GM12874 (cell line): ENCODE measurements around the gene ADGRG3.

Experiments used
- CTCF ChIP-seq: IDR thresholded peaks from 2 replicates; pipeline ENCODE4 v1.5.1; 2011; ENCODE audit warnings: low read depth, mild to moderate bottlenecking, control low read depth, low read length, moderate library complexity; ENCODE audit not compliant: insufficient read depth

ADGRG3 gene

GRCh38 chr16:57634171-57634570 lies 33.9 kb upstream of the ADGRG3 start:
- no peak for TF ChIP-seq CTCF

- TF ChIP-seq CTCF: no peak
Measured at GRCh38 chr16:57635266-57636097, 32.6 kb upstream of the ADGRG3 start.

GRCh38 chr16:57636184-57636583 lies 31.9 kb upstream of the ADGRG3 start:
- TF ChIP-seq CTCF: no peak

- no peak for TF ChIP-seq CTCF
Measured at GRCh38 chr16:57637020-57637419, 31.1 kb upstream of the ADGRG3 start.

- no peak for TF ChIP-seq CTCF
Measured at GRCh38 chr16:57637424-57637823, 30.7 kb upstream of the ADGRG3 start.

- TF ChIP-seq CTCF: no peak
Measured at GRCh38 chr16:57637965-57638364, 30.1 kb upstream of the ADGRG3 start.

GRCh38 chr16:57638381-57638780 lies 29.7 kb upstream of the ADGRG3 start:
- TF ChIP-seq CTCF: no peak
